ENCODE measurements around the gene ADGRG3. TPM values are rescaled to one million over a fixed set of nuclear protein-coding genes. Genes with fewer than 3 reads are reported as not detected.

Gene ADGRG3
- total and polyA plus RNA-seq, 9 of the 15 experiments (the other 6 are each of a cell fraction or from before 2014, with no cell fraction given) = 0.09 to 0.52 (median 0.14) TPM; not detected in 3

DNA sequence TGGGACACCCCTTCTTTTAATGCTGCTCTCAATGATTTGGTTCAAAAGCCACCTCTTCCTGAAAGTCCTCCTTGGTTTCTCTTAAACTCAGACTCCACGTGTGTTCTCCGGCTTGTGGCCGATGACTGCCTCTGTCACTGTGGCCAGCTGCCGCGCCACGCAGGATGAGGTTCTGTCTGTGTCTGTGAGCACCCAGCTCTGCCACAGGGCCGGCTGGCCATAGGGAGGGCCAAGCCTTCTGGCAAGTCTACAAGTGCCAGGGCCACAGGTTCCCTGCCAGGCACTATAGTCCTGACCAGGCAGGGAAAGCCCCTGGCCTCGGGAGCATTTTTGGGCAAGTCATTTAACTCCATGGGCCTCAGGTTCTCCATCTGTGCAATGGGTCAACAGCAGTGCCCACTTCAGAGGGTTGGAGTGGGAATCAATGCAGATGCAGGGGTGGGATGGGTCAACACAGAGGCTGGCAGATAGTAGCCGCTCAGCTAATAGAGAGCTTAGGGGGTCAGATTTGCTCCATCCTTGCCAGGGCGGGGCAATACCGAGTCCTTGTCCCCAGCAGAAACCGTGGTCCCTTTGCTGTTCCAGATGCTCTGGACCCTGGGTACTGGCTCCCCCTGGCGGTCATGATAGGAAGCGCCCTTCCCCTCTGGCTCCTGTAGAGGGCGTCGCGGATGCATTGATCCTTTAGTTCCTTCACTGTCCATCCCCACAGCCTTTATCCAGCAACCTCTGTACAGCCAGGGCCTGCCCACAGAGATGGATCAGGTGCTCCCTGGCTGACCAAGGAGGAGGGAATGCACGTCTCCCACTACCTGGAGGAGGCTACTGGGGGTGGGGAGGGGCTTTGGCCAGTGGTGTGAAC is 19.3 kb upstream of the ADGRG3 start (continued):
- TF ChIP-seq, protein P1, sequence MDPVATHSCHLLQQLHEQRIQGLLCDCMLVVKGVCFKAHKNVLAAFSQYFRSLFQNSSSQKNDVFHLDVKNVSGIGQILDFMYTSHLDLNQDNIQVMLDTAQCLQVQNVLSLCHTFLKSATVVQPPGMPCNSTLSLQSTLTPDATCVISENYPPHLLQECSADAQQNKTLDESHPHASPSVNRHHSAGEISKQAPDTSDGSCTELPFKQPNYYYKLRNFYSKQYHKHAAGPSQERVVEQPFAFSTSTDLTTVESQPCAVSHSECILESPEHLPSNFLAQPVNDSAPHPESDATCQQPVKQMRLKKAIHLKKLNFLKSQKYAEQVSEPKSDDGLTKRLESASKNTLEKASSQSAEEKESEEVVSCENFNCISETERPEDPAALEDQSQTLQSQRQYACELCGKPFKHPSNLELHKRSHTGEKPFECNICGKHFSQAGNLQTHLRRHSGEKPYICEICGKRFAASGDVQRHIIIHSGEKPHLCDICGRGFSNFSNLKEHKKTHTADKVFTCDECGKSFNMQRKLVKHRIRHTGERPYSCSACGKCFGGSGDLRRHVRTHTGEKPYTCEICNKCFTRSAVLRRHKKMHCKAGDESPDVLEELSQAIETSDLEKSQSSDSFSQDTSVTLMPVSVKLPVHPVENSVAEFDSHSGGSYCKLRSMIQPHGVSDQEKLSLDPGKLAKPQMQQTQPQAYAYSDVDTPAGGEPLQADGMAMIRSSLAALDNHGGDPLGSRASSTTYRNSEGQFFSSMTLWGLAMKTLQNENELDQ (CRISPR knock-in tag; IDR thresholded peaks at IDR 0.05; ENCODE audit: borderline replicate concordance) = no peak
- TF ChIP-seq, protein P2, sequence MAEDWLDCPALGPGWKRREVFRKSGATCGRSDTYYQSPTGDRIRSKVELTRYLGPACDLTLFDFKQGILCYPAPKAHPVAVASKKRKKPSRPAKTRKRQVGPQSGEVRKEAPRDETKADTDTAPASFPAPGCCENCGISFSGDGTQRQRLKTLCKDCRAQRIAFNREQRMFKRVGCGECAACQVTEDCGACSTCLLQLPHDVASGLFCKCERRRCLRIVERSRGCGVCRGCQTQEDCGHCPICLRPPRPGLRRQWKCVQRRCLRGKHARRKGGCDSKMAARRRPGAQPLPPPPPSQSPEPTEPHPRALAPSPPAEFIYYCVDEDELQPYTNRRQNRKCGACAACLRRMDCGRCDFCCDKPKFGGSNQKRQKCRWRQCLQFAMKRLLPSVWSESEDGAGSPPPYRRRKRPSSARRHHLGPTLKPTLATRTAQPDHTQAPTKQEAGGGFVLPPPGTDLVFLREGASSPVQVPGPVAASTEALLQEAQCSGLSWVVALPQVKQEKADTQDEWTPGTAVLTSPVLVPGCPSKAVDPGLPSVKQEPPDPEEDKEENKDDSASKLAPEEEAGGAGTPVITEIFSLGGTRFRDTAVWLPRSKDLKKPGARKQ (CRISPR knock-in tag; IDR thresholded peaks at IDR 0.05) = no peak
- TF ChIP-seq CBFA2T3 (IDR thresholded peaks at IDR 0.05) = no peak
- TF ChIP-seq ZBTB40 (IDR thresholded peaks at IDR 0.05) = no peak
- TF ChIP-seq ZBTB40 (CRISPR knock-in tag; IDR thresholded peaks at IDR 0.05) = no peak
- TF ChIP-seq, protein P3, sequence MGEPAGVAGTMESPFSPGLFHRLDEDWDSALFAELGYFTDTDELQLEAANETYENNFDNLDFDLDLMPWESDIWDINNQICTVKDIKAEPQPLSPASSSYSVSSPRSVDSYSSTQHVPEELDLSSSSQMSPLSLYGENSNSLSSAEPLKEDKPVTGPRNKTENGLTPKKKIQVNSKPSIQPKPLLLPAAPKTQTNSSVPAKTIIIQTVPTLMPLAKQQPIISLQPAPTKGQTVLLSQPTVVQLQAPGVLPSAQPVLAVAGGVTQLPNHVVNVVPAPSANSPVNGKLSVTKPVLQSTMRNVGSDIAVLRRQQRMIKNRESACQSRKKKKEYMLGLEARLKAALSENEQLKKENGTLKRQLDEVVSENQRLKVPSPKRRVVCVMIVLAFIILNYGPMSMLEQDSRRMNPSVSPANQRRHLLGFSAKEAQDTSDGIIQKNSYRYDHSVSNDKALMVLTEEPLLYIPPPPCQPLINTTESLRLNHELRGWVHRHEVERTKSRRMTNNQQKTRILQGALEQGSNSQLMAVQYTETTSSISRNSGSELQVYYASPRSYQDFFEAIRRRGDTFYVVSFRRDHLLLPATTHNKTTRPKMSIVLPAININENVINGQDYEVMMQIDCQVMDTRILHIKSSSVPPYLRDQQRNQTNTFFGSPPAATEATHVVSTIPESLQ (CRISPR knock-in tag; IDR thresholded peaks at IDR 0.05) = no peak
- no peak for TF ChIP-seq ZNF140 (CRISPR knock-in tag; IDR thresholded peaks at IDR 0.05)
- no peak for TF ChIP-seq RFX5 (IDR thresholded peaks at IDR 0.05; ENCODE audit: low read depth, low read length)
- TF ChIP-seq ZNF707 (CRISPR knock-in tag; conservative IDR thresholded peaks at IDR 0.05) = no peak
- no peak for TF ChIP-seq SIRT6 (IDR thresholded peaks at IDR 0.05; ENCODE audit: low read depth, low read length)
- no peak for TF ChIP-seq SREBF2 (CRISPR knock-in tag; IDR thresholded peaks at IDR 0.05)
- peak; percentile 7; the same call in 1 of the 2 replicates for TF ChIP-seq NFIC (IDR thresholded peaks at IDR 0.05)
